PC-9 (cell line): ENCODE data around the gene NECTIN1. TPM values are rescaled to one million over a fixed set of nuclear protein-coding genes. Genes with fewer than 3 reads are reported as not detected.

ENCODE experiments used
- BruUV-seq: library from RNA; stranded (reverse); fragments of 400-500 nt; replicated peaks from 2 replicates; lab custom pipeline; 2021; lab: Mats Ljungman, UMichigan
- CTCF ChIA-PET: fragments of 300-600 bp; sonication (Branson Sonifier 250); formaldehyde crosslinking; loops from one replicate; lab custom pipeline; 2022; ENCODE audit warnings: antibody characterized with exemption; lab: Charles Lee
- POLR2A ChIA-PET: fragments of 300-600 bp; sonication (Branson Sonifier 250); formaldehyde crosslinking; loops from one replicate; lab custom pipeline; 2022; ENCODE audit warnings: antibody characterized with exemption; ENCODE audit not compliant: unreplicated experiment; lab: Charles Lee
- DNase-seq, 2 experiments: peaks; one replicate each; pipeline versions ENCODE4 v3.0.0 to v3.0.0-alpha.2; 2015 to 2022; ENCODE audit warnings: mixed read lengths in 1 of 2
- H2AFZ ChIP-seq: fragments of 200-600 bp; sonication (generic); 2 replicates; pipeline ENCODE4 v1.8.1; 2017; ENCODE audit warnings: antibody characterized with exemption
- H3F3A ChIP-seq: fragments of 200-600 bp; sonication (generic); 2 replicates; pipeline ENCODE4 v1.8.1; 2017; ENCODE audit warnings: antibody characterized with exemption, mild to moderate bottlenecking, low read depth; ENCODE audit not compliant: insufficient read depth
- H3K27ac ChIP-seq: fragments of 200-600 bp; sonication (generic); 2 replicates; pipeline ENCODE4 v1.6.1; 2016; ENCODE audit warnings: mixed run types
- H3K27me3 ChIP-seq: fragments of 200-600 bp; sonication (generic); 2 replicates; pipeline ENCODE4 v1.6.1; 2016; ENCODE audit warnings: low read depth, mixed run types; ENCODE audit not compliant: insufficient read depth
- H3K36me3 ChIP-seq: fragments of 200-600 bp; sonication (generic); 2 replicates; pipeline ENCODE4 v1.6.1; 2016; ENCODE audit warnings: low read depth, mixed run types
- H3K4me1 ChIP-seq: fragments of 200-600 bp; sonication (generic); replicated peaks from 2 replicates; pipeline ENCODE4 v1.6.1; 2016; ENCODE audit warnings: mixed run types; ENCODE audit not compliant: insufficient read depth
- H3K4me2 ChIP-seq: fragments of 200-600 bp; sonication (generic); 2 replicates; pipeline ENCODE4 v1.6.1; 2017; ENCODE audit warnings: mixed run types
- H3K4me3 ChIP-seq: fragments of 200-600 bp; sonication (generic); 2 replicates; pipeline ENCODE4 v1.6.1; 2016; ENCODE audit warnings: mixed run types
- H3K79me2 ChIP-seq: fragments of 200-600 bp; sonication (generic); 2 replicates; pipeline ENCODE4 v1.6.1; 2017; ENCODE audit warnings: low read depth, mixed run types
- H3K9me2 ChIP-seq: fragments of 200-600 bp; sonication (generic); 2 replicates; pipeline ENCODE4 v1.8.1; 2017; ENCODE audit warnings: mild to moderate bottlenecking; ENCODE audit not compliant: insufficient read depth
- H3K9me3 ChIP-seq: fragments of 200-600 bp; sonication (generic); 2 replicates; pipeline ENCODE4 v1.8.1; 2016; ENCODE audit warnings: low read depth; ENCODE audit not compliant: insufficient read depth
- H4K20me1 ChIP-seq: fragments of 200-600 bp; sonication (generic); 2 replicates; pipeline ENCODE4 v1.8.1; 2017; ENCODE audit not compliant: insufficient read depth
- CTCF ChIP-seq: fragments of 200-600 bp; sonication (generic); conservative IDR thresholded peaks from 2 replicates; pipeline ENCODE4 v1.6.1; 2017; ENCODE audit warnings: mixed run types, antibody characterized with exemption, mild to moderate bottlenecking, moderate library complexity
- EZH2 ChIP-seq: fragments of 200-600 bp; sonication (generic); IDR thresholded peaks from 2 replicates; pipeline ENCODE4 v1.8.0; 2017; ENCODE audit warnings: antibody characterized with exemption, low read depth
- intact Hi-C: fragments of 100-400 bp; cut with micrococcal nuclease; formaldehyde crosslinking; loops from one replicate; pipeline ENCODE4 v1.10.0; 2022; ENCODE audit not compliant: unreplicated experiment
- total RNA-seq: library from RNA; stranded (reverse); gene quantifications from 2 replicates; pipeline ENCODE4 v1.2.3, GENCODE V29; 2021

The NECTIN1 gene
- total RNA-seq, 1 experiment from 2014 or later = 17.6 TPM

- Histone ChIP-seq H3K27ac (peak overlapping the region; percentile 85), H3F3A (peaks cover 38% of the 10 kb centered on the region), H2AFZ (0 out of 2 replicates have a peak overlapping the region, but pooled peaks have one; percentile 24), H3K4me1 (peaks cover 82% of the 10 kb centered on the region), H4K20me1 (no peaks in the 10 kb centered on the region), H3K36me3 (no peaks in the 10 kb centered on the region), H3K27me3 (no peaks in the 10 kb centered on the region), H3K79me2 (peaks cover 27% of the 10 kb centered on the region), H3K9me3 (no peaks in the 10 kb centered on the region), H3K9me2 (no peaks in the 10 kb centered on the region), H3K4me3 (peak overlapping the region; percentile 30; the same call in 1 of the 2 replicates), H3K4me2 (peak overlapping the region; percentile 63)
- intact Hi-C loops = loop anchor here (1.0 to 10.0 kb wide), 5 partner anchors 12 to 608 kb away; partner anchors contain the start of gene NECTIN1
- peak; percentile 80 to 85 for DNase-seq
- ChIA-PET CTCF (no interaction called here), POLR2A (interaction anchor here (0.5 to 0.6 kb wide), 2 partner anchors 16 to 322 kb away, joined by 3 to 5 read pairs; no protein-coding TSS in a partner anchor)
- no peak for TF ChIP-seq EZH2
- TF ChIP-seq CTCF = no peak
- no TSS peak for BruUV-seq
These were observed 32.4 kb downstream of the NECTIN1 start for GRCh38 chr11:119696378-119697222.

DNA sequence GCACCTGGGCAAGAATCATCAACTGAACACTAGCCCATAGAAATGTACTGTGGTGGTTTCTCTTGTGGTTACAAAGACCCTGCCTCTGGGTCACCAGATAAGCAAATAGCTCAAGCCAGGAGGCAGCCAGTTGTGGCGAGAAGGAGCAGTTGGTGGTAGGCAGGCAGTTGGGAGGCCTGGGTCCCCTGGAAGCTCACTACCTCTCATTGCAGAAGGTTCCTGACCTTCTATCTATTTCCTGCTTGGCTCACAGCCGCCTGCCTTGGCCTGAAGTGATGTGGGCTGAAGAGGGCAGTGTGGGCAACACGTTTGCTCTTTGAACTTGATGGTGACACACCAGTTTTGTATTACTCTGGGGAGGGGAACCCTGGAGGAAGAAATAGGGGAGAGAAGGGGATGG is 34.7 kb downstream of the NECTIN1 start:
- Histone ChIP-seq H3K4me2 (peak overlapping the region; percentile 63), H3F3A (peaks cover 24% of the 10 kb centered on the region), H3K9me3 (no peaks in the 10 kb centered on the region), H4K20me1 (no peaks in the 10 kb centered on the region), H2AFZ (no peak overlapping the region), H3K36me3 (no peaks in the 10 kb centered on the region), H3K79me2 (peaks cover 20% of the 10 kb centered on the region), H3K9me2 (no peaks in the 10 kb centered on the region), H3K27me3 (no peaks in the 10 kb centered on the region), H3K4me1 (peaks cover 66% of the 10 kb centered on the region), H3K4me3 (no peak overlapping the region), H3K27ac (peak overlapping the region; percentile 38; the same call in 1 of the 2 replicates)
- intact Hi-C loops = loop anchor here (10.0 kb wide), 1 partner anchor 610 kb away; no protein-coding TSS in a partner anchor
- DNase-seq = peak; percentile 27 to 70
- ChIA-PET CTCF (interaction anchor here (0.6 to 1.0 kb wide), 2 partner anchors 35 to 488 kb away, joined by 3 to 10 read pairs; partner anchors contain the start of genes CBL and NECTIN1), POLR2A (no interaction called here)
- no TSS peak for BruUV-seq
- TF ChIP-seq EZH2 (no peak), CTCF (peak; percentile 43; the same call in 1 of the 2 replicates)

DNA sequence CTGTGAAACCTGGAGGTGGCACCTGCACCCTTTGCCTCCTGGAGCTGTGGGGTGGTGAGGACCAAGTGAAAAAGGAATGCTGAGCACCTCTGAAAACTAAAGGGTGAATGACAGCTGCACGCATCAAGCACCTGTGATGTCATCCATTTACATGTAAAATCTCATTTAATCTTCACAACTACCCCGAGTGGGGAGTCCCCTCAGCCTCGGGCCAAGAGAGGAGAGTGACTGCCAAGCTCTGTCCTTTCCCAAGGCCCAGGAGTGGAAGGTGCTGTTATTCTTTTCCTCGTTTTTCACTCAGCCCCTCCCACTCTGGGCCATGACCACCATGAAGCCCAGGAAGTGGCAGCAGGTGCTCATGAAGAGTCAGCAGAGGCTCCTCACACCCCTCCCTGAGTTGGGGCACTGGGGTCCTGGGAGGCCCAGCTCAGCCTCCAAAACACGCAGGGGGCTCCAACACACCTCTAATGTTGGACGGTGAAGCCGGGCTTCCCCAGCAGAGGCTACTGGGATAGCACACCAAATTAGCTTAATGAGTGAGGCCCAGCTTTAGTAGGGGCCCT is 35.7 kb downstream of the NECTIN1 start:
- peaks cover 19% of the 10 kb centered on the region for H3K79me2 ChIP-seq
- H2AFZ ChIP-seq = no peak overlapping the region
- H3K4me1 ChIP-seq = peaks cover 56% of the 10 kb centered on the region
- intact Hi-C loops = loop anchor here (10.0 kb wide), 1 partner anchor 611 kb away; no protein-coding TSS in a partner anchor
- H3K27me3 ChIP-seq = no peaks in the 10 kb centered on the region
- H4K20me1 ChIP-seq = no peaks in the 10 kb centered on the region
- no peaks in the 10 kb centered on the region for H3K9me2 ChIP-seq
- no peak overlapping the region for H3K4me3 ChIP-seq
- H3K4me2 ChIP-seq = no peak overlapping the region
- H3K36me3 ChIP-seq = no peaks in the 10 kb centered on the region
- peaks cover 24% of the 10 kb centered on the region for H3F3A ChIP-seq
- no peaks in the 10 kb centered on the region for H3K9me3 ChIP-seq
- no peak for DNase-seq
- no TSS peak for BruUV-seq
- H3K27ac ChIP-seq = no peak overlapping the region
- TF ChIP-seq CTCF = no peak
- no peak for TF ChIP-seq EZH2
- CTCF ChIA-PET = interaction anchor here (0.6 kb wide), 1 partner anchor 229 kb away, joined by 3 read pairs; no protein-coding TSS in a partner anchor
- POLR2A ChIA-PET = no interaction called here
